ENCODE data around the gene PRSS53.
A peak's percentile ranks its signal among the peaks of the same experiment; 100 is the strongest.

PRSS53 gene

DNA sequence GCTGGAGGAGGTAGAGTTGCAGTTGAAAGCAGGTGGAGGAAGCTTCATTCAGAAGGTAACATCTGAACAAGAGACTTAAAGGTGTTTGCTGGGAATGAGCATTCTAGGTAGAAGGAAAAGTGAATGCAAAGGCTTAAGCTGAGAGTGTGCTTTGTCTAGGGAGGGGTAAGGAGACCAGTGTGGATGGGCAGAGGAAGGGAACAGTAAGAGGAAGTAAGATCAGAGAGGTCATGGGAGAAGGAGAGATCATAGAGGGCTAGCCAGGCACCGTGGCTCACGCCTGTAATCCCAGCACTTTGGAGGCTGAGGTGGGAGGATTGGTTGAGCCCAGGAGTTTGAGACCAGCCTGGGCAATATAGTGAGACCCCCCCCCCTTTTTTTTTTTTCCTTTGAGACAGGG lies 52.1 kb downstream of the PRSS53 start:
- peak; percentile 37 to 58 for DNase-seq

DNA sequence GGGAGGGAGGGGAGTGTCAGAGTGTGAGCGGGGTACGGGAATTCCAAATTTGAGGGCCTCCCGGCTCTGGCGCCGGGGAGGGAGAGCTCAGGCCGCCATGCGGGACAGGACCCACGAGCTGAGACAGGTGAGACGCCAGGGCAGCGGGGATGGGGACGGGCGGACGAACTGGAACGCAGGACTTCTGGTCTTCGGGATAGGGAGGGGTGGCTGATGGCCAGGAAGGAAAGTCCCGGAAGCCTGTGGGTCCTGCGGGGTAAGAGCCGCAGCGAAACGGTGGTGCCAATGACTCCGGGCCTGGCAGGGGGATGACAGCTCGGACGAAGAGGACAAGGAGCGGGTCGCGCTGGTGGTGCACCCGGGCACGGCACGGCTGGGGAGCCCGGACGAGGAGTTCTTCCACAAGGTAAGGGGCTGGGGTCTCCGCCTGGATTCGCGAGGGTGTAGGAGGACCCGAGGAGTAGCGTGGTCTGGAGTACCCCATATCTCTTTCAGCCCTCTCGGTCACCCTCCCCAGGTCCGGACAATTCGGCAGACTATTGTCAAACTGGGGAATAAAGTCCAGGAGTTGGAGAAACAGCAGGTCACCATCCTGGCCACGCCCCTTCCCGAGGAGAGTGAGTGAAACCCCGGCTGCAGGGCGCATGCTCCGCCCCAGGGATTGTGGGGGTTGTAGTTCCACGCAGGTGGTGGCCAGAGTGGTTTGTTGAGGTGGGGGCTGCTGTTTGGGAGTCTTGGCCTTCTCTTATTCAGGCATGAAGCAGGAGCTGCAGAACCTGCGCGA lies 54.8 kb downstream of the PRSS53 start:
- DNase-seq = peak; percentile 81 to 89
